Measurements from ENCODE around the gene DLL3. TPM values are rescaled to one million over a fixed set of nuclear protein-coding genes. Genes with fewer than 3 reads are reported as not detected.

DLL3 gene
- total RNA-seq, 1 experiment from 2014 or later, result 16.4 TPM

DNA sequence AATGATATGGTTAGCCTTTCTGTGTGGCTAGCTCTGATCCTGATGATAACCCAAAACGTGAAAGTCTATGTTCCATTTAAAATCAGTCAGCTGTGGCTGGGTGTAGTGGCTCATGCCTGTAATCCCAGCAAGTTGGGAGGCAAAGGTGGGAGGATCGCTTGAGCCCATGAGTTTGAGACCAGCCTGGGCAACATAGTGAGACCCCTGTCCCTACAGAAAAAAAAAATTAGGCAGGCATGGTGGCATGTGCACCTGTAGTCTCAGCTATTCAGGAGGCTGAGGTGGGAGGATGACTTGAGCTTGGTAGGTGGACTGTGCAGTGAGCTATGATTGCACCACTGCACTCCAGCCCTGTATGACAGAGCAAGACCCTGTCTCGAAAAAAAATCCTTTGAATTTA is 35.0 kb downstream of the DLL3 start (continued):
- TF ChIP-seq ESRRA (CRISPR knock-in tag; IDR thresholded peaks at IDR 0.05; ENCODE audit: borderline replicate concordance) (no peak), ZNF317 (CRISPR knock-in tag; IDR thresholded peaks at IDR 0.05; ENCODE audit: borderline replicate concordance, low read depth) (no peak)

DNA sequence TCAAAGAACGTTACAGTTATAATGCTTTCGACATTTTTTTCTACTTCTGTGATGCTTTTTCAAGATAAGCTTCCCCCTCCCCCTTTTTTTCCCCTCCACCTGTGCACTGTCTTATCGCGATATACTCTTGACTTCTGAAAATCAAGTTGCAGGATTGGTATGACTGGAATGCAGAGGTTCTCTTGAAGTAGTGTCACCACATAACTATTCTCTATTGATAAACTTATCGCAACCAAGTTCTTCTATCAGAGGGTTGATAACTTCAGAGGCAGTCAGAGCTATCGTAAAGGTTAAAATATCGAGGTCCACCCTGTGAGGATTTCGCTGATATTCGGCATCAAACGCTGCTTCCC is 40.4 kb downstream of the DLL3 start:
- TF ChIP-seq, protein P1, sequence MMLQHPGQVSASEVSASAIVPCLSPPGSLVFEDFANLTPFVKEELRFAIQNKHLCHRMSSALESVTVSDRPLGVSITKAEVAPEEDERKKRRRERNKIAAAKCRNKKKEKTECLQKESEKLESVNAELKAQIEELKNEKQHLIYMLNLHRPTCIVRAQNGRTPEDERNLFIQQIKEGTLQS (CRISPR knock-in tag; conservative IDR thresholded peaks at IDR 0.05), result no peak
- TF ChIP-seq SMAD3 (CRISPR knock-in tag; IDR thresholded peaks at IDR 0.05; ENCODE audit: borderline replicate concordance), result no peak
- no peak for TF ChIP-seq MXD4 (CRISPR knock-in tag; IDR thresholded peaks at IDR 0.05; ENCODE audit: borderline replicate concordance)
- TF ChIP-seq, protein P2, sequence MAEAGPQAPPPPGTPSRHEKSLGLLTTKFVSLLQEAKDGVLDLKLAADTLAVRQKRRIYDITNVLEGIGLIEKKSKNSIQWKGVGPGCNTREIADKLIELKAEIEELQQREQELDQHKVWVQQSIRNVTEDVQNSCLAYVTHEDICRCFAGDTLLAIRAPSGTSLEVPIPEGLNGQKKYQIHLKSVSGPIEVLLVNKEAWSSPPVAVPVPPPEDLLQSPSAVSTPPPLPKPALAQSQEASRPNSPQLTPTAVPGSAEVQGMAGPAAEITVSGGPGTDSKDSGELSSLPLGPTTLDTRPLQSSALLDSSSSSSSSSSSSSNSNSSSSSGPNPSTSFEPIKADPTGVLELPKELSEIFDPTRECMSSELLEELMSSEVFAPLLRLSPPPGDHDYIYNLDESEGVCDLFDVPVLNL (CRISPR knock-in tag; IDR thresholded peaks at IDR 0.05; ENCODE audit: borderline replicate concordance, low read depth), result no peak
- no peak for TF ChIP-seq MYBL2 (CRISPR knock-in tag; IDR thresholded peaks at IDR 0.05)
- no peak for TF ChIP-seq ZNF317 (CRISPR knock-in tag; IDR thresholded peaks at IDR 0.05; ENCODE audit: borderline replicate concordance, low read depth)
- TF ChIP-seq FOXJ3 (CRISPR knock-in tag; IDR thresholded peaks at IDR 0.05; ENCODE audit: borderline replicate concordance), result no peak
- no peak for TF ChIP-seq ESRRA (CRISPR knock-in tag; IDR thresholded peaks at IDR 0.05; ENCODE audit: borderline replicate concordance)
- TF ChIP-seq GRHL2 (CRISPR knock-in tag; IDR thresholded peaks at IDR 0.05; ENCODE audit: insufficient replicate concordance, severe bottlenecking), result no peak
- TF ChIP-seq, protein P3, sequence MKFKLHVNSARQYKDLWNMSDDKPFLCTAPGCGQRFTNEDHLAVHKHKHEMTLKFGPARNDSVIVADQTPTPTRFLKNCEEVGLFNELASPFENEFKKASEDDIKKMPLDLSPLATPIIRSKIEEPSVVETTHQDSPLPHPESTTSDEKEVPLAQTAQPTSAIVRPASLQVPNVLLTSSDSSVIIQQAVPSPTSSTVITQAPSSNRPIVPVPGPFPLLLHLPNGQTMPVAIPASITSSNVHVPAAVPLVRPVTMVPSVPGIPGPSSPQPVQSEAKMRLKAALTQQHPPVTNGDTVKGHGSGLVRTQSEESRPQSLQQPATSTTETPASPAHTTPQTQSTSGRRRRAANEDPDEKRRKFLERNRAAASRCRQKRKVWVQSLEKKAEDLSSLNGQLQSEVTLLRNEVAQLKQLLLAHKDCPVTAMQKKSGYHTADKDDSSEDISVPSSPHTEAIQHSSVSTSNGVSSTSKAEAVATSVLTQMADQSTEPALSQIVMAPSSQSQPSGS (CRISPR knock-in tag; IDR thresholded peaks at IDR 0.05; ENCODE audit: borderline replicate concordance, low read depth), result no peak
- TF ChIP-seq, protein P4, sequence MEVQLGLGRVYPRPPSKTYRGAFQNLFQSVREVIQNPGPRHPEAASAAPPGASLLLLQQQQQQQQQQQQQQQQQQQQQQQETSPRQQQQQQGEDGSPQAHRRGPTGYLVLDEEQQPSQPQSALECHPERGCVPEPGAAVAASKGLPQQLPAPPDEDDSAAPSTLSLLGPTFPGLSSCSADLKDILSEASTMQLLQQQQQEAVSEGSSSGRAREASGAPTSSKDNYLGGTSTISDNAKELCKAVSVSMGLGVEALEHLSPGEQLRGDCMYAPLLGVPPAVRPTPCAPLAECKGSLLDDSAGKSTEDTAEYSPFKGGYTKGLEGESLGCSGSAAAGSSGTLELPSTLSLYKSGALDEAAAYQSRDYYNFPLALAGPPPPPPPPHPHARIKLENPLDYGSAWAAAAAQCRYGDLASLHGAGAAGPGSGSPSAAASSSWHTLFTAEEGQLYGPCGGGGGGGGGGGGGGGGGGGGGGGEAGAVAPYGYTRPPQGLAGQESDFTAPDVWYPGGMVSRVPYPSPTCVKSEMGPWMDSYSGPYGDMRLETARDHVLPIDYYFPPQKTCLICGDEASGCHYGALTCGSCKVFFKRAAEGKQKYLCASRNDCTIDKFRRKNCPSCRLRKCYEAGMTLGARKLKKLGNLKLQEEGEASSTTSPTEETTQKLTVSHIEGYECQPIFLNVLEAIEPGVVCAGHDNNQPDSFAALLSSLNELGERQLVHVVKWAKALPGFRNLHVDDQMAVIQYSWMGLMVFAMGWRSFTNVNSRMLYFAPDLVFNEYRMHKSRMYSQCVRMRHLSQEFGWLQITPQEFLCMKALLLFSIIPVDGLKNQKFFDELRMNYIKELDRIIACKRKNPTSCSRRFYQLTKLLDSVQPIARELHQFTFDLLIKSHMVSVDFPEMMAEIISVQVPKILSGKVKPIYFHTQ (CRISPR knock-in tag; IDR thresholded peaks at IDR 0.05), result no peak
- TF ChIP-seq, protein P5, sequence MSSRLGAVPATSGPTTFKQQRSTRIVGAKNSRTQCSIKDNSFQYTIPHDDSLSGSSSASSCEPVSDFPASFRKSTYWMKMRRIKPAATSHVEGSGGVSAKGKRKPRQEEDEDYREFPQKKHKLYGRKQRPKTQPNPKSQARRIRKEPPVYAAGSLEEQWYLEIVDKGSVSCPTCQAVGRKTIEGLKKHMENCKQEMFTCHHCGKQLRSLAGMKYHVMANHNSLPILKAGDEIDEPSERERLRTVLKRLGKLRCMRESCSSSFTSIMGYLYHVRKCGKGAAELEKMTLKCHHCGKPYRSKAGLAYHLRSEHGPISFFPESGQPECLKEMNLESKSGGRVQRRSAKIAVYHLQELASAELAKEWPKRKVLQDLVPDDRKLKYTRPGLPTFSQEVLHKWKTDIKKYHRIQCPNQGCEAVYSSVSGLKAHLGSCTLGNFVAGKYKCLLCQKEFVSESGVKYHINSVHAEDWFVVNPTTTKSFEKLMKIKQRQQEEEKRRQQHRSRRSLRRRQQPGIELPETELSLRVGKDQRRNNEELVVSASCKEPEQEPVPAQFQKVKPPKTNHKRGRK (CRISPR knock-in tag; IDR thresholded peaks at IDR 0.05; ENCODE audit: borderline replicate concordance), result no peak
- TF ChIP-seq, protein P6, sequence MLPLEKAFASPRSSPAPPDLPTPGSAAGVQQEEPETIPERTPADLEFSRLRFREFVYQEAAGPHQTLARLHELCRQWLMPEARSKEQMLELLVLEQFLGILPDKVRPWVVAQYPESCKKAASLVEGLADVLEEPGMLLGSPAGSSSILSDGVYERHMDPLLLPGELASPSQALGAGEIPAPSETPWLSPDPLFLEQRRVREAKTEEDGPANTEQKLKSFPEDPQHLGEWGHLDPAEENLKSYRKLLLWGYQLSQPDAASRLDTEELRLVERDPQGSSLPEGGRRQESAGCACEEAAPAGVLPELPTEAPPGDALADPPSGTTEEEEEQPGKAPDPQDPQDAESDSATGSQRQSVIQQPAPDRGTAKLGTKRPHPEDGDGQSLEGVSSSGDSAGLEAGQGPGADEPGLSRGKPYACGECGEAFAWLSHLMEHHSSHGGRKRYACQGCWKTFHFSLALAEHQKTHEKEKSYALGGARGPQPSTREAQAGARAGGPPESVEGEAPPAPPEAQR (CRISPR knock-in tag; IDR thresholded peaks at IDR 0.05), result no peak
- TF ChIP-seq, protein P7, sequence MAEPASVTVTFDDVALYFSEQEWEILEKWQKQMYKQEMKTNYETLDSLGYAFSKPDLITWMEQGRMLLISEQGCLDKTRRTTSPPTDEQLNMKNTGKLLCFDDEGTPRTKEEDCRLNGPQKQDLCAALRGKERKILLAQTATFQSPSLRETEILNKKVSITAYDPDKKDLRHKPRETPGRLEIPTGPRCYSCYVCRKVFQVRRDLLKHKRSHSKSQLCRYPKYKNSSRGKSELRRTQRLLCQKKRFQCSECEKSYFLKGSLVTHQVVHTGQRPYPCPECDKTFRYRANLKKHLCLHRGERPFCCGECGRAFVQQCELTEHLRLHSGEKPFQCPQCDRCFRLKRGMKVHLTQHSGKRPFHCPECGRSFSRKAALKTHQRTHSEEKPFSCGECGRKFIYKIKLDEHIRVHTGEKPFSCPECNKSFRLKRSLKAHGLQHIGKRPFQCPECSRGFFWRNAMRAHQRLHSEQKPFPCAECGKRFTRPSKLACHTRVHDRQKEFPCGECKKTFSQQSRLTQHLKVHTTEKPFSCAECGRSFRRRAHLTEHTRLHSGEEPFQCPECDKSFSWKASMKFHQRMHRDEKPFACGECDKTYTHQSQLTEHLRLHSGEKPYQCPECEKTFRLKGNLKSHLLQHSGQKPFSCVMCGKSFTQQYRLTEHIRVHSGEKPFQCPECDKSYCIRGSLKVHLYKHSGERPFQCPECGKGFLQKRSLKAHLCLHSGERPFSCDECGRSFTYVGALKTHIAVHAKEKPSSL (CRISPR knock-in tag; conservative IDR thresholded peaks at IDR 0.05), result no peak
- no peak for TF ChIP-seq KAT7 (CRISPR knock-in tag; IDR thresholded peaks at IDR 0.05; ENCODE audit: borderline replicate concordance)
- peak overlapping the region; percentile 89 for H3K27ac Mint-ChIP-seq
- CTCF ChIA-PET, result interaction anchor here (1.0 to 2.8 kb wide), 3 partner anchors 12 to 65 kb away, joined by 3 to 17 read pairs (median 9); no protein-coding TSS in a partner anchor
- peaks cover 11% of the 10 kb centered on the region for H3K27me3 Mint-ChIP-seq (ENCODE audit: low read depth)
- peak overlapping the region; percentile 90 for H3K4me3 Mint-ChIP-seq
- no peaks in the 10 kb centered on the region for H3K36me3 Mint-ChIP-seq
- DNase-seq (ENCODE audit: low spot score), result no peak
- POLR2A ChIA-PET, result interaction anchor here (1.2 kb wide), 1 partner anchor 20 kb away, joined by 6 read pairs; no protein-coding TSS in a partner anchor
- H3K9me3 Mint-ChIP-seq, result no peaks in the 10 kb centered on the region
- peak; percentile 17 for ATAC-seq
- H3K4me1 Mint-ChIP-seq, result peaks cover 31% of the 10 kb centered on the region

Measured in WTC11 (cell line).